Activated CD4-positive, alpha-beta T cell treated with anti-CD3 and anti-CD28 coated beads, Interleukin-2, amount 10 ng/mL, durations not matched to agents 24 days and 14 days (primary cell): ENCODE measurements around the gene SHROOM2. TPM values are rescaled to one million over a fixed set of nuclear protein-coding genes. Genes with fewer than 3 reads are reported as not detected.
"Not testable (repeated sequence)": the region's sequence is repeated elsewhere in the genome, so short reads cannot be mapped to it uniquely, and the experiment has no call there.

ENCODE experiments used
- DNase-seq: peaks from one replicate; pipeline ENCODE4 v3.0.0; 2022
- H3K27ac Mint-ChIP-seq: one replicate; pipeline ENCODE4 v1.8.0; 2022; ENCODE audit warnings: mild to moderate bottlenecking, mixed read lengths
- H3K27me3 Mint-ChIP-seq: one replicate; pipeline ENCODE4 v1.8.0; 2022; ENCODE audit warnings: mixed read lengths
- H3K36me3 Mint-ChIP-seq: one replicate; pipeline ENCODE4 v1.8.0; 2022; ENCODE audit warnings: low read depth, mild to moderate bottlenecking, mixed read lengths
- H3K4me1 Mint-ChIP-seq: one replicate; pipeline ENCODE4 v1.8.0; 2021; ENCODE audit warnings: mixed read lengths
- H3K4me3 Mint-ChIP-seq: one replicate; pipeline ENCODE4 v1.8.0; 2022; ENCODE audit warnings: mild to moderate bottlenecking, moderate library complexity, mixed read lengths
- H3K9me3 Mint-ChIP-seq: one replicate; pipeline ENCODE4 v1.8.0; 2021; ENCODE audit warnings: mixed read lengths
- intact Hi-C: fragments of 100-400 bp; cut with micrococcal nuclease; formaldehyde crosslinking; loops from one replicate; pipeline ENCODE4 v1.15.1; 2023
- total RNA-seq: library from RNA; stranded (reverse); gene quantifications from 2 replicates; pipeline ENCODE4 v1.2.3, GENCODE V29; 2022

The SHROOM2 gene
- total RNA-seq, 1 donor from 2014 or later: not detected

- Mint-ChIP-seq H3K27ac (no peak overlapping the region), H3K4me1 (no peaks in the 10 kb centered on the region), H3K4me3 (no peak overlapping the region), H3K36me3 (no peaks in the 10 kb centered on the region), H3K27me3 (no peaks in the 10 kb centered on the region), H3K9me3 (no peaks in the 10 kb centered on the region)
- intact Hi-C loops: no loop called here
- DNase-seq: no peak
Observed at GRCh38 chrX:9794495-9794894, 8.3 kb downstream of the SHROOM2 start.

- H3K4me3 Mint-ChIP-seq: no peak overlapping the region
Observed at GRCh38 chrX:9797384-9798360, 11.4 kb downstream of the SHROOM2 start.

DNA sequence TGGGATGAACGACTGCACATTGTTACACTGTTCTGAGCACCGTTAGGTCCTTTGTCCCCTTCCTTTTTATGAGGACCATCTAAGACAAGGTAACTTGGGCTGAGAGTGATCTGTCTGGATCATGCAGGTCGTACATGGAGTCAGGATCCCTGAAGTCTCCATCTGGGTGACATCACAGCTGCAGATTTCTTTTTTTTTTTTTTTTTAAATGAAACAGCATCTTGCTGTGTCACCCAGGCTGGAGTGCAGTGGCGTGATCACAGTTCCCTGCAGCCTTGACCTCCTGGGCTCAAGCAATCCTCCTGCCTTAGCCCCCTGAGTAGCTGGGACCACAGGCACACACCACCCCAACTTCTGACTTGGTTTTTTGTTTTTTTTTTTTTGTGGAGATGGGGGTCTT, 16.5 kb downstream of the SHROOM2 start:
- no peak for DNase-seq
- Mint-ChIP-seq H3K4me3 (no peak overlapping the region), H3K9me3 (no peaks in the 10 kb centered on the region), H3K4me1 (no peaks in the 10 kb centered on the region), H3K36me3 (no peaks in the 10 kb centered on the region), H3K27me3 (no peaks in the 10 kb centered on the region), H3K27ac (no peak overlapping the region)
- intact Hi-C loops: no loop called here

More at GRCh38 chrX:9797384-9798360, 11.4 kb downstream of the SHROOM2 start:
- Mint-ChIP-seq H3K4me1 (no peaks in the 10 kb centered on the region), H3K36me3 (no peaks in the 10 kb centered on the region), H3K27ac (no peak overlapping the region), H3K27me3 (no peaks in the 10 kb centered on the region), H3K9me3 (no peaks in the 10 kb centered on the region)
- DNase-seq: no peak
- intact Hi-C loops: no loop called here

DNA sequence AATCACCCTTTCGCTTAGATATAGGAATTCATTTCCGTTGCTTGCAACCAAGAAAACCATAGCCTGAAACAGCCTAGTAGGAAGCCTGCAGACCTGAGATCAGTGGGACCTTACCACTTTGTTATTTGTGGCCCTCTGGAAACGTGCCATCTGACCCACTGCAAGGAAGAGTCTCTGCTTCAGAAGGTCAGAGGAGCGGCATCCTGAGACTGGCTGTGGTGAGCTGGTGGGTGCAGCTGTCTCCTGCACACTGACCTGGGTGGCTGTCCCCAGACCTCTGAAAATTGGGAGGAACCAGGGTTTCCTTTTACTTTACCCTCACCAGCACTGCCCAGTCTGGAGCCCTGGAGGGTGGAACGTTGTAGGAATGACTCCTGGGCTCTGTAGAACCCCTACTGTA, 18.2 kb downstream of the SHROOM2 start:
- Mint-ChIP-seq H3K9me3 (no peaks in the 10 kb centered on the region), H3K4me1 (no peaks in the 10 kb centered on the region), H3K27me3 (no peaks in the 10 kb centered on the region), H3K27ac (no peak overlapping the region), H3K4me3 (no peak overlapping the region), H3K36me3 (no peaks in the 10 kb centered on the region)
- no peak for DNase-seq
- intact Hi-C loops: no loop called here

GRCh38 chrX:9805956-9806355, 19.7 kb downstream of the SHROOM2 start:
- H3K36me3 Mint-ChIP-seq: no peaks in the 10 kb centered on the region
- no peak for DNase-seq
- H3K4me1 Mint-ChIP-seq: no peaks in the 10 kb centered on the region

DNA sequence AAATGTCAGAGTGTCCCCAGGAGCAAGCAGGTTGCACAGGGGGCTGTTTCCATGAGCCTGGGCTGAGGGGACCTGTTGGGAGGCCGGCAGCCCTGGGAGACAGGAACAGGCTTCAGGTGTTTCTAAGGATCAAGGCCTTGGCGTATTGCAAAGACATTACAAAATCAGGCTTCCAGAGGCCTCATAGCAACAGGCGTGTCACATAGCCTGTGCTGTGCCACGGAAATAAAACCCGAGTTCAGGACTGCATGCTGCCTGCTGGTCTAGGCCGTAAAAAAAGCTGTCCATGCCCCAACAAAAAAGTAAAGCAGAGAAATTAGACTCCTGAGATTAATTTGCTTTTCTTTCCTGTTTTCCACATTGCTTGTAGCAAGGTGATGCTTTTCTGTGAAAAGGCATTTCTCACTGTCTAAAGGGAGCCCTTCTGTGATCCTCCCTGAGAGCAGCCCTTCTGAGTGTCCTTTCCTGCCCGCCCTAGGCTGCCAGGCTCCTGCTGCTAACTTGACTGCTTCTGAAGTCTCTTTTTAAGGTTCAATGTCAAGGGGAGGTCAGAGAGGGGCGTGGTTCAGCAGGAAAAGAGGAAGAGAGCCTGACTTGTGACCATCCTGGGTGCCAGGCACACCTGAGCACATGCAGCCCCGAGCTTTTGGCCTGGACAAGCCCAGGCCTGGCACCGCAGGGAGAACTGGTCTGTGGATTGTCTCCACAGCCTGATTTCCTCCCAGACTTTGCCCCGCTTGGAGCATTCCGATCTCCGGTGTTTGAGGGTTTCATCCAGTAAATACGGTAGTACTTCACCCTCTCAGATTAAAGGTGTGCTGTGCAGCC, 21.3 kb downstream of the SHROOM2 start:
- no peak for DNase-seq
- no peaks in the 10 kb centered on the region for H3K4me1 Mint-ChIP-seq
- no peaks in the 10 kb centered on the region for H3K27me3 Mint-ChIP-seq
- H3K4me3 Mint-ChIP-seq: no peak overlapping the region
- no peak overlapping the region for H3K27ac Mint-ChIP-seq
- no peaks in the 10 kb centered on the region for H3K36me3 Mint-ChIP-seq
- intact Hi-C loops: no loop called here
- no peaks in the 10 kb centered on the region for H3K9me3 Mint-ChIP-seq

More at GRCh38 chrX:9805956-9806355, 19.7 kb downstream of the SHROOM2 start:
- Mint-ChIP-seq H3K4me3 (no peak overlapping the region), H3K27ac (no peak overlapping the region), H3K27me3 (no peaks in the 10 kb centered on the region), H3K9me3 (no peaks in the 10 kb centered on the region)
- intact Hi-C loops: no loop called here

GRCh38 chrX:9809876-9810275, 23.6 kb downstream of the SHROOM2 start:
- DNase-seq, H3K9me3 Mint-ChIP-seq, intact Hi-C loops, H3K36me3 Mint-ChIP-seq, H3K4me1 Mint-ChIP-seq, H3K4me3 Mint-ChIP-seq, H3K27me3 Mint-ChIP-seq, H3K27ac Mint-ChIP-seq: not testable (repeated sequence)

- H3K27ac Mint-ChIP-seq, H3K36me3 Mint-ChIP-seq, H3K4me3 Mint-ChIP-seq, H3K4me1 Mint-ChIP-seq, intact Hi-C loops, DNase-seq, H3K9me3 Mint-ChIP-seq, H3K27me3 Mint-ChIP-seq: not testable (repeated sequence)
Observed at GRCh38 chrX:9811086-9811485, 24.9 kb downstream of the SHROOM2 start.

- H3K27me3 Mint-ChIP-seq: peaks cover 6% of the 10 kb centered on the region
- no peaks in the 10 kb centered on the region for H3K9me3 Mint-ChIP-seq
- H3K36me3 Mint-ChIP-seq: no peaks in the 10 kb centered on the region
- intact Hi-C loops: no loop called here
- H3K4me3 Mint-ChIP-seq: no peak overlapping the region
- DNase-seq: no peak
- H3K4me1 Mint-ChIP-seq: no peaks in the 10 kb centered on the region
- H3K27ac Mint-ChIP-seq: no peak overlapping the region
Observed at GRCh38 chrX:9816084-9816700, 30.0 kb downstream of the SHROOM2 start.

GRCh38 chrX:9821572-9821971, 35.3 kb downstream of the SHROOM2 start:
- no peaks in the 10 kb centered on the region for H3K36me3 Mint-ChIP-seq
- no peak overlapping the region for H3K4me3 Mint-ChIP-seq
- H3K27ac Mint-ChIP-seq: no peak overlapping the region
- H3K27me3 Mint-ChIP-seq: peaks cover 6% of the 10 kb centered on the region
- intact Hi-C loops: no loop called here
- no peaks in the 10 kb centered on the region for H3K9me3 Mint-ChIP-seq
- no peak for DNase-seq
- no peaks in the 10 kb centered on the region for H3K4me1 Mint-ChIP-seq

- no peak for DNase-seq
- Mint-ChIP-seq H3K27ac (no peak overlapping the region), H3K36me3 (no peaks in the 10 kb centered on the region), H3K27me3 (peaks cover 1% of the 10 kb centered on the region), H3K9me3 (no peaks in the 10 kb centered on the region), H3K4me3 (no peak overlapping the region), H3K4me1 (peaks cover 3% of the 10 kb centered on the region)
- intact Hi-C loops: no loop called here
Observed at GRCh38 chrX:9824554-9824953, 38.3 kb downstream of the SHROOM2 start.

GRCh38 chrX:9825129-9825790, 39.0 kb downstream of the SHROOM2 start:
- H3K4me3 Mint-ChIP-seq: no peak overlapping the region
- no peak for DNase-seq
- intact Hi-C loops: no loop called here
- peaks cover 1% of the 10 kb centered on the region for H3K27me3 Mint-ChIP-seq
- no peak overlapping the region for H3K27ac Mint-ChIP-seq
- H3K4me1 Mint-ChIP-seq: peaks cover 3% of the 10 kb centered on the region
- no peaks in the 10 kb centered on the region for H3K36me3 Mint-ChIP-seq
- H3K9me3 Mint-ChIP-seq: no peaks in the 10 kb centered on the region

- Mint-ChIP-seq H3K4me3 (no peak overlapping the region), H3K36me3 (no peaks in the 10 kb centered on the region), H3K27ac (no peak overlapping the region), H3K27me3 (peaks cover 4% of the 10 kb centered on the region), H3K4me1 (peaks cover 3% of the 10 kb centered on the region), H3K9me3 (no peaks in the 10 kb centered on the region)
- intact Hi-C loops: no loop called here
- no peak for DNase-seq
Observed at GRCh38 chrX:9825966-9826365, 39.7 kb downstream of the SHROOM2 start.
